ENCODE data around the gene MTARC1. TPM values are rescaled to one million over a fixed set of nuclear protein-coding genes. Genes with fewer than 3 reads are reported as not detected.
A peak's percentile ranks its signal among the peaks of the same experiment; 100 is the strongest.

MTARC1 gene
- total RNA-seq, 1 experiment from 2014 or later, result 72.5 TPM

DNA sequence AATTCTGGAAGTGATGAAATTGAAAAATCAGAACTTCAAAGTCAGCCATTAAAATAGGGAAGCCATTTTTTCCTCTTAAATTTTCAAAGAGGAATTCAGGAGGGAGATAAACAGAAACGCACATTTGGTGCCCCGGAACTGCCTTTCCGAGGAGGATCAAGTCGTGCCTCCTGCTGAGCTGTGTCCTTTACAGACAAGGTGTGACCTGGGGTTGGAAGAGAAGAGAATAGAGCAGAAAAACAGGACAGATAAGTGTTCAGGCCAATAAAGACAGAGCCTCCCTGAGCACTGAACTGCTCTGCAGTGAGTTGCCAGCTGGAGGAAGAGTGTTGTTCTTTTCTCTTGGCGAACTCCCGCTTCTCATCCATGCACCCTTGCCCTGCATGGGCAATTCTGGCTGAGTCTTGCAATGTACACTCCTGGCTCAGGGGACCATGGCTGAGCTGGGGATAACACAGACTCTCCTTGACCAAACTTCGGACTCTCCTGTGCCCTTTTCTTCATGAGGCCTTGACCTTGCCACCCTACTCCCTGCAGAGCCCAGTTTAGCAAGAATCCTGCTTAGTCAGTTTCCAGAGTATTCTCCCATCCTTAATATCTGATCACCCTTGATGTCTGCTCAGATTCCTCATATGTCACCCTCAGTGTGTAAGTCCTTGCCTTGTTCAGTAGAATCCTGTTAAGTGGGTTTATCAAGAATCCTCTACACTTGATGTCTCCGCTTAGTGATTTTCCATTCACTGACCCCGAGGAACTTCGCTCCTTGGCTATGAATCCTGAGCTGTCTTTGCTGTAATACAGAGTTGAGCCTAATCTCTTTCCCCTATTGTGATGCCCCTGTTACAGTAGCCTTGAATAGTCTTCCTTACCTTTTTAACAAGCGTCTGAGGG is 1.3 kb upstream of the MTARC1 start:
- Histone ChIP-seq H4K20me1 (ENCODE audit: insufficient read depth) (no peaks in the 10 kb centered on the region), H3K4me2 (no peak overlapping the region), H3K4me3 (no peak overlapping the region), H3K27me3 (ENCODE audit: insufficient read depth, low read depth) (no peaks in the 10 kb centered on the region), H3K9me2 (ENCODE audit: insufficient read depth) (no peaks in the 10 kb centered on the region), H3K36me3 (ENCODE audit: low read depth) (no peaks in the 10 kb centered on the region), H3F3A (ENCODE audit: insufficient read depth, low read depth) (peaks cover 35% of the 10 kb centered on the region), H3K9me3 (ENCODE audit: insufficient read depth, low read depth) (no peaks in the 10 kb centered on the region), H3K4me1 (replicated peaks; ENCODE audit: insufficient read depth) (peaks cover 21% of the 10 kb centered on the region), H2AFZ (no peak overlapping the region), H3K79me2 (ENCODE audit: low read depth) (no peaks in the 10 kb centered on the region; the same call in 1 of the 2 replicates), H3K27ac (no peak overlapping the region)
- no TSS peak for BruUV-seq (replicated peaks)
- POLR2A ChIA-PET (ENCODE audit: unreplicated experiment), result no interaction called here
- CTCF ChIA-PET, result interaction anchor here (1.2 kb wide), 1 partner anchor 505 kb away, joined by 4 read pairs; no protein-coding TSS in a partner anchor
- intact Hi-C loops (cut with micrococcal nuclease; ENCODE audit: unreplicated experiment), result no loop called here
- DNase-seq, result no peak
- TF ChIP-seq EZH2 (IDR thresholded peaks at IDR 0.05; ENCODE audit: low read depth), result no peak
- TF ChIP-seq, protein P1, sequence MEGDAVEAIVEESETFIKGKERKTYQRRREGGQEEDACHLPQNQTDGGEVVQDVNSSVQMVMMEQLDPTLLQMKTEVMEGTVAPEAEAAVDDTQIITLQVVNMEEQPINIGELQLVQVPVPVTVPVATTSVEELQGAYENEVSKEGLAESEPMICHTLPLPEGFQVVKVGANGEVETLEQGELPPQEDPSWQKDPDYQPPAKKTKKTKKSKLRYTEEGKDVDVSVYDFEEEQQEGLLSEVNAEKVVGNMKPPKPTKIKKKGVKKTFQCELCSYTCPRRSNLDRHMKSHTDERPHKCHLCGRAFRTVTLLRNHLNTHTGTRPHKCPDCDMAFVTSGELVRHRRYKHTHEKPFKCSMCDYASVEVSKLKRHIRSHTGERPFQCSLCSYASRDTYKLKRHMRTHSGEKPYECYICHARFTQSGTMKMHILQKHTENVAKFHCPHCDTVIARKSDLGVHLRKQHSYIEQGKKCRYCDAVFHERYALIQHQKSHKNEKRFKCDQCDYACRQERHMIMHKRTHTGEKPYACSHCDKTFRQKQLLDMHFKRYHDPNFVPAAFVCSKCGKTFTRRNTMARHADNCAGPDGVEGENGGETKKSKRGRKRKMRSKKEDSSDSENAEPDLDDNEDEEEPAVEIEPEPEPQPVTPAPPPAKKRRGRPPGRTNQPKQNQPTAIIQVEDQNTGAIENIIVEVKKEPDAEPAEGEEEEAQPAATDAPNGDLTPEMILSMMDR (conservative IDR thresholded peaks at IDR 0.05), result no peak

DNA sequence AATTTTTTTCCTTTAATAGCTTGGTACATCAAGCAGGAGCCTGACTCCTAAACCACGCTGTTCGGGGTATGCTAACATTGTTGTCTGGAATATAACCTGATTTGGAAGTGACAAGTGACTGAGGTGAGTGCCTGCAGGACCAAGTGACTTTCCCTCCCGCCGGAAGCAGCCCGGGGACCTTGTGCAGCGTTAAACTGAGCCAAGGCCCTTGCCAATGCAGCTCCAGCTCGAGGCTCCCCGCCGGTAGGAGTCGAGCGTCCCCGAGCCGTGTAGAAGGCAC is 716 bp upstream of the MTARC1 start:
- no peaks in the 10 kb centered on the region for H3K27me3 ChIP-seq (ENCODE audit: insufficient read depth, low read depth)
- CTCF ChIA-PET, result interaction anchor here (1.1 to 1.2 kb wide), 2 partner anchors 14 to 505 kb away, joined by 4 to 6 read pairs; no protein-coding TSS in a partner anchor
- no peaks in the 10 kb centered on the region for H3K9me2 ChIP-seq (ENCODE audit: insufficient read depth)
- peak overlapping the region; percentile 65; the same call in 1 of the 2 replicates for H3K4me3 ChIP-seq
- H3K4me2 ChIP-seq, result peak overlapping the region; percentile 78
- POLR2A ChIA-PET (ENCODE audit: unreplicated experiment), result interaction anchor here (1.1 kb wide), 1 partner anchor 12 kb away, joined by 3 read pairs; no protein-coding TSS in a partner anchor
- no peak overlapping the region for H3K27ac ChIP-seq
- no peaks in the 10 kb centered on the region for H3K36me3 ChIP-seq (ENCODE audit: low read depth)
- peaks cover 21% of the 10 kb centered on the region for H3K4me1 ChIP-seq (replicated peaks; ENCODE audit: insufficient read depth)
- no peaks in the 10 kb centered on the region for H4K20me1 ChIP-seq (ENCODE audit: insufficient read depth)
- no peak for DNase-seq
- H2AFZ ChIP-seq, result no peak overlapping the region
- H3K9me3 ChIP-seq (ENCODE audit: insufficient read depth, low read depth), result no peaks in the 10 kb centered on the region
- TF ChIP-seq EZH2 (IDR thresholded peaks at IDR 0.05; ENCODE audit: low read depth), result no peak
- TF ChIP-seq, protein P1 (conservative IDR thresholded peaks at IDR 0.05), result no peak
- H3K79me2 ChIP-seq (ENCODE audit: low read depth), result no peaks in the 10 kb centered on the region; the same call in 1 of the 2 replicates
- intact Hi-C loops (cut with micrococcal nuclease; ENCODE audit: unreplicated experiment), result no loop called here
- no TSS peak for BruUV-seq (replicated peaks)
- peaks cover 35% of the 10 kb centered on the region for H3F3A ChIP-seq (ENCODE audit: insufficient read depth, low read depth)

DNA sequence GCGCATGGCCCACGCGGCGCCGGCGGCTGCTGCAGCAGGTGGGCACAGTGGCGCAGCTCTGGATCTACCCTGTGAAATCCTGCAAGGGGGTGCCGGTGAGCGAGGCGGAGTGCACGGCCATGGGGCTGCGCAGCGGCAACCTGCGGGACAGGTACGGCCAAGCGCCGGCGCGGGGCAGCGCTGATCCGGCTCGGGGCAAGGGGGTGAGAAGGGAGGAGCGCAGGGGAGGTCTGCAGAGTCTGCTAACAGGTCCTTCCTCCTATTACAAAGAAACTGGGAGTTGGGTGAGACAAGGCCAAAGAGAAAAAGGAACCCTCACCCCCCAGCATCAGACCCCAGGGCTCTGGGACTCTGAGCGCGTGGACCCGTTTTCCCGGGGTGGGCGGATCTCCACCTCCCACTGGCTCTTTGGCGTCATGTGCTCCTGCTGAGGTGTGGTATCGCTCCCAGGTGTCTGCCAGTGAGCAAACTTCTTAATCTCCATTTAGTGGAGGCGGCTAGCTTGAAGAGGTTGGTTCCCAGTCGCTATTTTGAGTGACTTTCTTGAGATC is 431 bp downstream of the MTARC1 start:
- ChIA-PET CTCF (interaction anchor here (0.6 to 1.4 kb wide), 9 partner anchors 11 to 549 kb away, joined by 3 to 6 read pairs (median 3); partner anchors contain the start of gene MTARC2), POLR2A (ENCODE audit: unreplicated experiment) (interaction anchor here (0.5 to 1.1 kb wide), 10 partner anchors 11 to 1897 kb away, joined by 3 to 9 read pairs (median 4); partner anchors contain the start of gene RAB3GAP2)
- BruUV-seq (replicated peaks), result no TSS peak
- Histone ChIP-seq H2AFZ (peak overlapping the region; percentile 93), H3K9me2 (ENCODE audit: insufficient read depth) (no peaks in the 10 kb centered on the region), H3K4me2 (peak overlapping the region; percentile 78), H3K27me3 (ENCODE audit: insufficient read depth, low read depth) (no peaks in the 10 kb centered on the region), H4K20me1 (ENCODE audit: insufficient read depth) (no peaks in the 10 kb centered on the region), H3F3A (ENCODE audit: insufficient read depth, low read depth) (peaks cover 35% of the 10 kb centered on the region), H3K36me3 (ENCODE audit: low read depth) (no peaks in the 10 kb centered on the region), H3K9me3 (ENCODE audit: insufficient read depth, low read depth) (no peaks in the 10 kb centered on the region), H3K27ac (peak overlapping the region; percentile 57), H3K4me1 (replicated peaks; ENCODE audit: insufficient read depth) (peaks cover 21% of the 10 kb centered on the region), H3K79me2 (ENCODE audit: low read depth) (no peaks in the 10 kb centered on the region; the same call in 1 of the 2 replicates), H3K4me3 (peak overlapping the region; percentile 65)
- intact Hi-C loops (cut with micrococcal nuclease; ENCODE audit: unreplicated experiment), result no loop called here
- no peak for TF ChIP-seq EZH2 (IDR thresholded peaks at IDR 0.05; ENCODE audit: low read depth)
- TF ChIP-seq, protein P1 (conservative IDR thresholded peaks at IDR 0.05), result no peak
- DNase-seq, result peak; percentile 80 to 83
